ENCODE measurements around the gene KYAT1. TPM values are rescaled to one million over a fixed set of nuclear protein-coding genes. Genes with fewer than 3 reads are reported as not detected.

The KYAT1 gene
- total RNA-seq, 1 experiment from 2014 or later: 14.6 TPM

GRCh38 chr9:128899566-128900322 is 18.0 kb upstream of the KYAT1 start:
- Mint-ChIP-seq H3K27me3 (ENCODE audit: low read depth) (no peaks in the 10 kb centered on the region), H3K4me3 (no peak overlapping the region), H3K27ac (peak overlapping the region; percentile 16 to 64 (median 63); a peak in 5 of 7 replicates), H3K9me3 (no peaks in the 10 kb centered on the region), H3K4me1 (peaks cover 15 to 24% of the 10 kb centered on the region in 2 experiments), H3K36me3 (ENCODE audit: insufficient read depth in 1 of 3, low read depth in 3 of 3) (peaks cover 12 to 30% (median 23%) of the 10 kb centered on the region in 3 experiments)
- Histone ChIP-seq H3K4me1 (ENCODE audit: insufficient read depth, low read length) (no peaks in the 10 kb centered on the region; the same call in 1 of the 2 replicates), H3K23me2 (ENCODE audit: insufficient read length, low read depth, low read length, poor library complexity, severe bottlenecking) (no peaks in the 10 kb centered on the region), H3T11ph (ENCODE audit: low read length) (no peak overlapping the region), H2BK12ac (ENCODE audit: insufficient read length, low read depth, low read length) (no peak overlapping the region), H3K9me3 (ENCODE audit: control insufficient read depth, low read depth, low read length) (no peaks in the 10 kb centered on the region), H2BK15ac (ENCODE audit: low read depth, low read length) (no peak overlapping the region), H3K27ac (ENCODE audit: insufficient read length, low read depth, low read length) (no peak overlapping the region), H3K56ac (ENCODE audit: insufficient read length, low read depth, low read length) (no peak overlapping the region), H4K5ac (ENCODE audit: insufficient read length, low read depth, low read length) (no peak overlapping the region), H2AK5ac (ENCODE audit: insufficient read length, low read length) (no peak overlapping the region), H3K14ac (ENCODE audit: insufficient read depth, low read length) (no peak overlapping the region), H3K79me1 (ENCODE audit: insufficient read depth, low read depth, low read length, poor library complexity, severe bottlenecking) (no peaks in the 10 kb centered on the region), H3K18ac (ENCODE audit: insufficient read length, low read depth, low read length) (no peak overlapping the region), H3K27me3 (ENCODE audit: insufficient read depth, low read length) (no peaks in the 10 kb centered on the region), H3K79me2 (ENCODE audit: insufficient read depth, low read length) (peaks cover 3% of the 10 kb centered on the region; the same call in 1 of the 2 replicates), H2AFZ (ENCODE audit: low read length) (no peak overlapping the region), H3K9ac (ENCODE audit: extremely low read depth, insufficient read length, low read length) (no peak overlapping the region), H3K4me2 (ENCODE audit: insufficient read depth, insufficient read length, low read length) (no peak overlapping the region), H3K4ac (ENCODE audit: low read depth, low read length) (no peak overlapping the region), H3K23ac (ENCODE audit: insufficient read length, low read depth, low read length) (no peak overlapping the region), H2BK5ac (ENCODE audit: insufficient read length, low read length) (no peak overlapping the region), H4K20me1 (ENCODE audit: control insufficient read depth, insufficient read depth, insufficient read length) (no peaks in the 10 kb centered on the region), H4K8ac (replicated peaks; ENCODE audit: insufficient read length, low read depth, low read length) (no peak overlapping the region), H2BK20ac (ENCODE audit: low read depth, low read length, poor library complexity, severe bottlenecking) (no peak overlapping the region), H4K91ac (ENCODE audit: insufficient read length, low read depth, low read length) (no peak overlapping the region), H2BK120ac (ENCODE audit: low read depth, low read length, poor library complexity, severe bottlenecking) (no peak overlapping the region)
- WGBS (ENCODE audit: extremely low coverage, insufficient read length, low lambda C conversion rate): no CpG with 5 or more reads among the region's 8 CpGs
- no peak for DNase-seq
- no peak for TF ChIP-seq CTCF (conservative IDR thresholded peaks at IDR 0.05)
